HG02588 (cell line): ENCODE results near the gene CTDSP2.
A peak's percentile ranks its signal among the peaks of the same experiment; 100 is the strongest.
"Not testable (repeated sequence)": the region's sequence is repeated elsewhere in the genome, so short reads cannot be mapped to it uniquely, and the experiment has no call there.

Experiments
- ATAC-seq: cut with Tn5 transposase; IDR thresholded peaks from one replicate; pipeline ENCODE4 v1.9.1; 2021; ENCODE audit warnings: mild to moderate bottlenecking, moderate library complexity; ENCODE audit not compliant: unreplicated experiment

CTDSP2 gene

GRCh38 chr12:57882575-57882974 is 36.0 kb upstream of the CTDSP2 start:
- no peak for ATAC-seq

GRCh38 chr12:57881475-57881874 is 34.9 kb upstream of the CTDSP2 start:
- no peak for ATAC-seq

DNA sequence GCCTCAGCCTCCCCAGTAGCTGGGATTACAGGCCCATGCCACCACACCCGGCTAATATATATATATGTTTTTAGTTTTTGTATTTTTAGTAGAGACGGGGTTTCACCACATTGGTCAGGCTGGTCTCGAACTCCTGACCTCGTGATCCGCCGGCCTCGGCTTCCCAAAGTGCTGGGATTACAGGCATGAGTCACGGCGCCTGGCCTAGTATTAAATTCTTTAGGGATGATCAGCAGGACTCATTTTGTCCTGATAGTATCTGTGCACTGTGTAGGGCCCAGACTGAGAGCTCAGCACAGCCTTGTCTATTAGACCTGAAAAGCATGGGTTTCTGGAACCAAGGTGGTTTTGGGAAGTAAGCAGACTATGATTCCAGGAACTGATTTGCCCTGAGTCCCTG is 34.5 kb upstream of the CTDSP2 start:
- ATAC-seq = not testable (repeated sequence)

- ATAC-seq = no peak
Measured at GRCh38 chr12:57877876-57878275, 31.3 kb upstream of the CTDSP2 start.

- no peak for ATAC-seq
Measured at GRCh38 chr12:57875753-57876547, 29.4 kb upstream of the CTDSP2 start.

- ATAC-seq = no peak
Measured at GRCh38 chr12:57874166-57875108, 27.9 kb upstream of the CTDSP2 start.

GRCh38 chr12:57872362-57872761 is 25.8 kb upstream of the CTDSP2 start:
- ATAC-seq = no peak

GRCh38 chr12:57869927-57870318 is 23.4 kb upstream of the CTDSP2 start:
- no peak for ATAC-seq

GRCh38 chr12:57869298-57869926 is 22.9 kb upstream of the CTDSP2 start:
- no peak for ATAC-seq

DNA sequence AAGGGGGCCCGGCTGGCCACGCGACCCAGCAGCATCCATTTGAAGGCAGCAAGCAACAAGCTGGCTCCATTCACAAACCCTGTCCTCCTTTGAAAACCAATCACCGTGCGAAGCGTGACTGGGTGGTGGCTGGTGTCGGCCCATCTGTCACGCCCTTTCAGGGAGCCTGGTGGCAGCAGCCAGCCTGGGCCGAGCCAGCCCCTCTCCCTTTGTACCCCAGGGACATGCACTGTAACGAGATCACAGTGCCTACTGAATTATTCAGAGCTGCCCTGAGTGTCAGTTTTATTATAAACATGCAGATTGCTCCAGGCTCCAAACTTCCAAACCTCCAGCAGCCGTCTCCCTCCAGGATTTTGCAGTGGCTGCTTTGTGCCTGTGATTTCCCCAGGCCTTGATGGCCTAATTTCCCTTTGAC is 22.3 kb upstream of the CTDSP2 start:
- no peak for ATAC-seq

DNA sequence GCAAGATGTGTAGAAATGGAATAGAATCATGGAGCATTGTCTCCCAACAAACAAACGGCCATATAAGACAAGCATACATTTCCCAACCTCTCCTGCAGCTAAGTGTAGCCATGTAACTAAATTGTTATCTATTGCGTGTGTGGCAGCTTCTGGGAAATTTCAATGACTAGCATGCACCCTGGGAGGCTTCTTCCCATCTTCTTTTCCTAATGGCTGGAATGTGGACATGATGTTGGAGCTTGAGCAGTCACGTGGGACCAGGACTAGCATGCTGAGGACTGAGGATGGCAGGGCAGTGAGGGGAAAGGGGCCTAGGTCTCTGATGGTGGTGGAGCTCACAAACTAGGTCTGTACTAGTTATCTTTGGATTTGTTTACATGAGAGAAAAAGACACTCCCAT is 21.7 kb upstream of the CTDSP2 start:
- no peak for ATAC-seq

- ATAC-seq = no peak
Measured at GRCh38 chr12:57866308-57867019, 19.9 kb upstream of the CTDSP2 start.

- ATAC-seq = peak; percentile 80
Measured at GRCh38 chr12:57865084-57865751, 18.7 kb upstream of the CTDSP2 start.

DNA sequence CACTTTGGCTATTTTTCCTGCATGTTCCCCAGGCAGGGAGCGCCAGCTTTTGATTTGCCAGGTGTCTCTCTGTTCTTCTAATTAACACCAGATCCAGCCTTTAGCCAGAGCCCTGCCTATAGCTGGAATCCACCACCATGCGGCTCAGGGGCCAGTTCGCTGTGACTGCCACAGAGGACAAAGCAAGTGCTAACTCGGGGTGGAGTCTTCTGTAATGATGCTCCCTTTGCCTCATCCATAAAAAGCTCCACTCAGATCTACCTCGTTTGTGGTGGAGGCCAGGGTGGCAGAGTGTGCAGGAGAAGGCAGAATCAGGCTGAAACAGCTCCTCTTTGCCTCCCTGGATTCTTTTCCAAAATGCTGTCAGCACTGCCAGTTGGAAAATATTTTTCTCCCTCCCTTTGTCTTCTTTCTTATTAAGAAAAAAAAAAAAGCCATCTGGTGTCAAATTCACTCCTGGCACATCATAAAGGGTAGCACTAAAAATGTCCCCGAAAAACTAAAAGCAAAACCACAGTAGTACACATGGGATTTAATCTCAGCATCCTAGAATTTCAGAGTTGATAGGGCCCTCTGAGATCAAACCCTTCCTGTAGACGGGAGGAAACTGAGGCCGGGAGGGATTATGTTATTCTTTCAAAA is 18.0 kb upstream of the CTDSP2 start:
- no peak for ATAC-seq

GRCh38 chr12:57863676-57864075 is 17.1 kb upstream of the CTDSP2 start:
- ATAC-seq = no peak

DNA sequence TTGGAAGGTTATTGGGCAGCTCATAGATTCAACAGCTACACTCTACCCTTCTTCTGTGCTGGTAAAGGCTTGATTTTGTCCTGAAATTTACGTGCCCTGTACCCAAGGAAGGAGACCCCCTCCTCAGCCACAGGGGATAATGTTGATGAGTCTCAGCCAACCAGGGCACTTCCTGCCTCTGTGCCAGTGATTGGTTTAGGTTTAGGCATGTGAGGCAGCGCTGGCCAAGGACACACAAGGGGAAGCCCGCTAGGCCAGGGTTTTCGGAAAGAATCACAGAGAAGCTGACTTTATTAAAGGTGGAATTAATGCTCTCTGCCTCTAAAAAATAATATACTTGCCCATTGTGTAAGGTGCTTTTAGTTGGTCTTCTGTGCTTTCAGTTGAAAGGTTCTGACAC is 15.4 kb upstream of the CTDSP2 start:
- ATAC-seq = no peak

DNA sequence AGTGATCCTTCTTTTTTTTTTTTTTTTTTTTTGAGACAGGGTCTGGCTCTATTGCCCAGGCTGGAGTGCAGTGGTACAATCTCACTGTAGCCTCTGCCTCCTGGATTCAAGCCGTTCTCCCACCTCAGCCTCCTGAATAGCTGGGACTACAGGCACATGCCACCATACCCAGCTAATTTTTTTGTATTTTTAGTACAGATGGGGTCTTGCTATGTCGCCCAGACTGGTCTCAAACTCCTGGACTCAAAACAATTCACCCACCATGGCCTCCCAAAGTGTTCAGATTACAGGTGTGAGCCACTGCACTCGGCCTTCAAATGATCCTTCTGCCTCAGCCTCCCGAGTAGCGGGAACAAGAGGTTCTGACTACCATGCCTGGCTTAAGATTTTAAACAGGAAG is 14.4 kb upstream of the CTDSP2 start:
- ATAC-seq = not testable (repeated sequence)

DNA sequence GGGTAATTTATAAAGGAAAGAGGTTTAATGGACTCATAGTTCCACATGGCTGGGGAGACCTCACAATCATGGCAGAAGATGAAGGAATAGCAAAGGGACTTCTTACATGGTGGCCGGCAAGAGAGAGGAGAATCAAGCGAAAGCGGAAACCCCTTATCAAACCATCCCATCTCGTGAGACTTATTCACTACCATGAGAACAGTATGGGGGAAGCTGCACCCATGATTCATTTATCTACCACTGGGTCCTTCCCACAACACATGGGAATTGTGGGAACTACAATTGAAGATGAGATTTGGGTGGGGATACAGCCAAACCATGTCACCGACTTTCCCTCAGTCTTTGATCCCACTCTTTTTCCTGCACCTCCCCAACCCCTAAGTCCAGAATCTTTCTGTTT is 12.6 kb upstream of the CTDSP2 start:
- no peak for ATAC-seq

DNA sequence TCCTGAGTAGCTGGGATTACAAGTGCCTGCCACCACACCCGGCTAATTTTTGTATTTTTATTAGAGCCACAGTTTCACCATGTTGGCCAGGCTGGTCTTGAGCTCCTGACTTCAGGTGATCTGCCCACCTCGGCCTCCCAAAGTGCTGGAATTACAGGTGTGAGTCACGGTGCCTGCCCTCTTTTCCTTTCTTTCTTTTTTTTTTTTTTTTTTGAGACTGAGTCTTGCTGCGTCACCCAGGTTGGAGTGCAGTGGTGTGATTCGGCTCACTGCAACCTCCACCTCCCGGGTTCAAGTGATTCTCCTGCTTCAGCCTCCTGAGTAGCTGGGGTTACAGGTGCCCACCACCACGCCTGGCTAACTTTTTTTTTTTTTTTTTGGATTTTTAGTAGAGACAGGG is 11.6 kb upstream of the CTDSP2 start:
- ATAC-seq = not testable (repeated sequence)

GRCh38 chr12:57854965-57855364 is 8.4 kb upstream of the CTDSP2 start:
- no peak for ATAC-seq
